HG02588 (cell line): ENCODE measurements around the gene ABL1.
"Not testable (repeated sequence)": the region's sequence is repeated elsewhere in the genome, so short reads cannot be mapped to it uniquely, and the experiment has no call there.

Experiments used
- ATAC-seq: cut with Tn5 transposase; IDR thresholded peaks from one replicate; pipeline ENCODE4 v1.9.1; 2021; ENCODE audit warnings: mild to moderate bottlenecking, moderate library complexity; ENCODE audit not compliant: unreplicated experiment

ABL1 gene

GRCh38 chr9:130834371-130835336 lies at the start of gene ABL1:
TSS of gene ABL1 (plus strand) at chr9:130835254. CDS start at chr9:130835447, 193 bp downstream.
- ATAC-seq, result no peak

DNA sequence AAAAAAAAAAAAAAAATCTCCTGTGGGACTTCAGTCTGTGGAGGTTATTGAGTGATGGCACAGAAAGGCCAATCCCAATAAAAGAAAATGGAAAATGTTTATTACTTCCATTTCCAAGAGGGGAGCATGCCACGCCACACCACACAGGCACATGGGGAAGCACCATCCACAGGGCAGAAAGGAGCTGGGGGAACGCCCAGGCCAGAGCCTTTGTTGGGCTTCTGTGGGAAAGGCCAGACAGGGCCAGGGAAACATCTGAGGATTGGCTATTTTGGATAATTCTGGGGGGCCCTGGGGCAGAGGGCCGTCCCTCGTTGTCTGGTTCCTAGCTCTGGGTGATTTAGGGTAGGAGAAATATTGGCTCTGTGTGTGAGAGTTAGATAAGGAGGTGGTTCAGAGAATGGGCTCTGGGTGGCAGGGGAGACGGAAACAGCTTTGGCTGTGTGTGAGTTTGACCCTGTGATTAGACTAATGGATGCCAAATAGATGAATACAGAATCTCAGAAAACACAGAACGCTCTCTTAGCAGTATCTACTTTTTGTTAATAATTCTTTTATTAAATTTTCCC lies 49.0 kb upstream of the ABL1 start:
- ATAC-seq, result no peak

DNA sequence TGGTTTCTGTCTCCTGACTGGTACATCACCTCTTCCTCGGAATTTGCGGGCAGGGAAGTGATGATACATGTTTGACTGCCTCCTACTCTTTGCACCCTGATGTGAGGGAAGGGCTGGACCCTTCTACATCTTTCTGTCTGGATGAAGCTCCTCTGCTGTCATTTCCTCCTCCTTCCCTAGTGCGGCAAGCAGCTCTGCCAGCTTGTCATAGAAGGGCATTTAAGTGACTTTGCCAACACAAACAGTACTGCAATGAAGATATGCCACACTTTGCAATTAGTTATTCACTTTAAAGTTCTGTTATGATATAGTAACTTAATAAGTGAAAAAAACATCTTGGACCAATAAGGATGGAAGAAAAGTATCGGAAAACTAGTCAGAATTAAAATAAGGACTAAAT lies 48.5 kb upstream of the ABL1 start:
- no peak for ATAC-seq

GRCh38 chr9:130789747-130790672 lies 45.0 kb upstream of the ABL1 start:
- no peak for ATAC-seq

DNA sequence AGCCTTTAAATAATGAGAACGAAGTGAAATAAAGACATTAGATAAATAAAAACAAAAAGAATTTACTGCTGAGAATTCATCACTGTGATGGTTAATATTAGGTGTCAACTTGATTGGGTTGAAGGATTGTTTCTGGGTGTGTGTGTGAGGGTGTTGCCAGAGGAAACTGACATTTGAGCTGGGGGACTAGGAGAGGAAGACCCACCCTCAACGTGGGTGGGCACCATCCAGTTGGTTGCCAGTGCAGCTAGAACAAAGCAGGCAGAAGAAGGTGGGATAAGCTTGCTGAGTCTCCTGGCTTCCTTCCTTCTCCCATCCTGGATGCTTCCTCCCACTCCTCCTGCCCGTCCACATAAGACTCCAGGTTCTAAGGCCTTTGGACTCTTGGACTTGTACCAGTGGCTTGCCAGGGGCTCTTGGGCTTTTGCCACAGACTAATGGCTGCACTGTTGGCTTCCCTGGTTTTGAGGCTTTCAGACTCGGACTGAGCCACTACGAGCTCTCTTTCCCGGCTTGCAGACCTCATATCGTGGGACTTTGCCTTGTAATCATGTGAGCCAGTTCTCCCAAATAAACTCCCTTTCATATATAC lies 43.7 kb upstream of the ABL1 start:
- ATAC-seq, result no peak

DNA sequence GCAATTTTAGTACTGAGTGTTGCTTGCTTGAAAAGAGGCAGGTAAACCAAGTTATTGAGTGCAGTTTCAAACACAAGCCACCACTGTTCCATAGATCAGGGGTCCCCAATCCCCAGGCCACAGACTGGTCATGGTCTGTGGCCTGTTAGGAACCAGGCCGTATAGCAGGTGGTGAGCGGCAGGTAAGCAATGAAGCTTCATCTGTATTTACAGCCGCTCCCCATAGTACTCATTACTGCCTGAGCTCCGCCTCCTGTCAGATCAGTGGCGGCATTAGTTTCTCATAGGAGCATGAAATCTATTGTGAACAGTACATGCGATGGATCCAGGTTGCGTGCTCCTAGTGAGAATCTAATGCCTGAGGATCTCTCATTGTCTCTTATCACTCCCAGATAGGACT lies 41.5 kb upstream of the ABL1 start:
- ATAC-seq, result no peak

DNA sequence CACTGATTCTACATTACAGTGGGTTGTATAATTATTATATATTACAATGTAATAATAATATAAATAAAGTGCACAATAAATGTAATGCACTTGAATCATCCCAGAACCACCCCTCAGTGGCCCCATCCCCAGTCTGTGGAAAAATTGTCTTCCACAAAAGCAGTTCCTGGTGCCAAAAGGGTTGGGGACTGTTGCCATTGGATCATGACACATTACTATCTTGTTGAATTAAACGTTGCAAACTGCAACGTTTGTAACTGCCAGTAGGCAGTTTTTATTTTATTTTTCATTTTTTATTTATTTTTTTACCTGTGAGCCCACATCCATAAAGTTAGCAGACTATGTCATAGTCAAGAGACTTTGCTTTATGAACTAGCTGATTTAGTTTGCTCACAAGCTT lies 41.0 kb upstream of the ABL1 start:
- ATAC-seq, result not testable (repeated sequence)

DNA sequence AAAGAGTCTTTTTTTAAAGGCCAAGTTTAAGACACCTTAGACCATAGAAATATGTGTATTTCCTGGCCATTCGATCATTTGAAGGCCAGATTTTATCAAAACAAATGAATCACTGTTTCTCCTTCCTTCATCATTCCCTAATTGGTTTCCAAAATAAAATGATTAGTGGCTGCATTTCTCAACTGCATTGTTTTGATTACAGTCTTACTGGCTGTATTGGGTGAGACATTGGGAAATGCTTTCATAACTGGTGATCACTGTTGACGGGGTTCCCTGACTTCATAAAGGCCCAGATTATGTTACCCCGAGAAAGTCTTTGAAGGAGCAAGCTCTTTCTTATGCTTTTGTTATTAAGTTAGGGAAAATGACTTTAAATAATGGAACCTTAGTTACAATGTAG lies 40.6 kb upstream of the ABL1 start:
- ATAC-seq, result not testable (repeated sequence)

DNA sequence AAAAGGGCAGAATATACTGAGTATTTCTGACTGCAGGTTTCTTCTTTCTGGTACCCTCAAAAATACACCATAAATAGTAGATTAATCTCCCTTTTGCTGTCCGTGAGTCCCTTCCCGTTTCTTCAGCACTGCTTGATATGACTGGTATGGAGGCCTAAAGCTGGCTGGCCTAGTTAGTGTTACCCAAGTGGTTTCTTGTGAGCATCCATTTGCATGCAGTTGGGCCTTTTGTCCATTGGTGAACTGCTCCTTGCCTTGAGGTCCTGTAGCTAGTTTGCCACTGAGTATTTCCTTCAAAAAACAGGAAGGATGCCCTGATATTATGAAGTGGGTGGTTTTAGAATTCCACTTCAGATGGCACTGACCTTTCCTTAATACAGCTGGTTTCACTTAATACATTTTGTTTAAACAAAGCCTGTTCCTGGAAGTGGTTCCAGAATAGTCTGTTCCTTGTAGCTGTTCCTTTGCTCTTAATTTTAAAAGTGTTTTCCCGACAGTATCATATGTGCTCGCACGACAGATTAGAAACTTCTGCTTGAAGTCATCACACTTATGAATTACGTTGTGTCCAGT lies 40.0 kb upstream of the ABL1 start:
- no peak for ATAC-seq

DNA sequence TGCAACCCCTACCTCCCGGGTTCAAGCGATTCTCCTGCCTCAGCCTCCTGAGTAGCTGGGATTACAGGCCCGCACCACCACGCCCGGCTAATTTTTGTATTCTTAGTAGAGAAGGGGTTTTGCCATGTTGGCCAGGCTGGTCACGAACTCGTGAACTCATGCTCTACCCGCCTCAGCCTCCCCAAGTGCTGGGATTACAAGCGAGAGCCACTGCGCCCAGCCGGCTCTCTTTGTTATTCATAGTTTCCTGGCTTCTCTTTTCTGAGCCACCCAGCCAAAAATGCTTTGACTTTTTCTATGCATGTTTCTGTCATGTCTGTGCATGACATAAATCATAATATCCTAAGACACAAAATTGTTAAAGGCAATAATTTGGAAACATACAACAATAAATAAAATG lies 31.9 kb upstream of the ABL1 start:
- not testable (repeated sequence) for ATAC-seq

DNA sequence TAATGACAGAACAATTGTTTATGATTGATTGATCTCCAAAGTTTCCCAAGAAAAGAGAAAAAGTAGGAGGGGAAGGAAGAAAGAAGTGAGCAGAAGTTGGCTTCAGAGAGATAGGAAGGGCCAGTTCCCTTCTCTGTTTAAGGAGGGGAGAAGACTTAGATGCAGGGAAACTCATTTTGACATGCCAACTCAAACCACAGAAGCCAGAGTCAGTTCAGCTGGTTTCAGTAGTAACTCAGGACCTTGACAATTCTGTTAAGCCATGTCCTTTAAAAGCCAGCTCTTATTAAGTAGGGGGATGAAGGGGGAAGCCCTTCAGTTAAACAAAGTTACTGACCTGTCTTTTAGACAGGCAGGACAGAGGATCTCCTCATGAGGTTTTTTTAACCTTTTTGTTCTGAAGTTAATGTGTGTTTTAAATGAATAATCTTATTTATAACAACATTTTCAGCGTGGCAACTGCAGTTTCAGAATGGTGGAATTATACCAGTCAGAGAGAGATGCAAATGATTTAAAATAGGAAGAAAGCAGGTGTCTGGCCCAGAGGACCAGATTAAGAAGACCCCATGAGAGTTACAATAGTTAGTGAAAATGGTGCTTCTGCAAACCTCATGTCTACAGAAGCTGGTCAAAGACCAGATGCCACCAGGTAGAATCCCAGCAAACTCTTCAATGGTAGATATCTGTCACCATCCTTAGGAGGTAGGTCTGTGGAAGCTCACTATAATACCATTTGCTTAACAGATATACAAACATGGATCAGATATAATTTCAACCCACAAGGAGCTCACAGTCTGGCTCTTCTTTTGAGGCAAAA lies 29.3 kb upstream of the ABL1 start:
- ATAC-seq, result no peak

GRCh38 chr9:130806327-130806716 lies 28.7 kb upstream of the ABL1 start:
- no peak for ATAC-seq

DNA sequence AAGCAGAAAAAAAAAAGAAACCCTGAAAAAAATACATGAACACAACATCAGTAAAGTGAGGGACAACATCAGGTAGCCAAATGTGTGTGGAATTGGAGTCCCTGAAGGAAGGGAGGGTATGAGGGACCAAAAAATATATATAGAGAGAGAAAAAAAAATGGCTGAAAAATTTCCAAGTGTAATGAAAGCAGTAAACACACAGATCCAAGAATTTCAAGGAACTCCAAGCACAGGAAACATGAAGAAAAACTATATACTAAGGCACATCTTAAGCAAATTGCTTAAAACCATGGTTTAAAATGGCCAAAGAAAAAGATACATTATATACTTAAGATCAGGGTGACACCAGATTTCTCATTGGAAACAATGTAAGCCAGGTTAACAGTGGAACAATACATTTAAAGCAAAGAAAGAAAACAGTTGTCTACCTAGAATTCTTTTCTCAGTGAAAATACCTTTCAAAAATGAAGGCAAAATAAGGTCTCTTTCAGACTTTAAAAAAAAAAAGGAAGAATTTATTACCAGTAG lies 24.4 kb upstream of the ABL1 start:
- no peak for ATAC-seq

DNA sequence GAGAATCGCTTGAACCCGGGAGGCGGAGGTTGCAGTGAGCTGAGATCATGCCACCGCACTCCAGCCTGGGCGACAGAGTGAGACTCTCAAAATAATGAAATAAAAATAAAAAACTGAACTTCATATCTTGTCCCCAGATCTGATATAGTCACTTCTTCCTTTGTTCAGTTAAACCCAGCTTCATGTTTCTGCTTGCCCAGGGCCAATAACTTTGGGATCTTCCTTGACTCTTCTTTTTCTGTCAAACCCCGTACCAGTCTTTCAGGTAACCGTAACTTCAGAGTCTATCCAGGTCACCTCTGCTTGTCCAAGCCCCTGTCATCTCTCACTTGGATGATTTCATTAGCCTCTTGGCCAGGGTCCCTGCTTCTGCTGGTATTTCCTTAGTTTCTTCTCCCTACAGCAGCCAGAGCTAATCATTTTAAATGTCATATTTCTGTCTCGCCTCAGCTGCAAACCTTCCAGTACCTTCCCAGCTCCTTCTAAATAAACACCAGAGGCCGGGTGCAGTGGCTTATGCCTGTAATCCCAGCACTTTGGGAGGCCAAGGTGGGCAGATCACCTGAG lies 19.7 kb upstream of the ABL1 start:
- no peak for ATAC-seq

- no peak for ATAC-seq
Measured at GRCh38 chr9:130817914-130818313, 17.1 kb upstream of the ABL1 start.

GRCh38 chr9:130820135-130820738 lies 14.8 kb upstream of the ABL1 start:
- no peak for ATAC-seq

DNA sequence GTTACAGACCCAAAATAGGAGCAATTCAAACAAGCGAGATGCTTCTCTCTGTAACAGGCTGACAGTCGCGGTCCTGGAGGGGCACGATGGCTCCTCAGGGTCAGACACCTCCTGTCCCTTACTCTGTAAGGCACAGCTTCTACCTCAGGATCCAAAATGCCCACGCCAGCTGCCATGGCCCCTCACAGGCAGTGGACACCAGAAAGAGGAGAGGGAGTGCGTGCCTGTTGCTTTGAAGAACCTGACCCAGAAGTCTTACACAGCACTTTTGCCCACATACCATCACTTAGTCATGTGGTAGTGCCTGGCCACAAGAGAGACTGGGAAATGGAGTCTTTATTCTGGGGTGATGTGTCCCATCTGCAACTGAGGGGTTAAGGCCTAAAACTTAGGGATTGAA lies 11.6 kb upstream of the ABL1 start:
- no peak for ATAC-seq

DNA sequence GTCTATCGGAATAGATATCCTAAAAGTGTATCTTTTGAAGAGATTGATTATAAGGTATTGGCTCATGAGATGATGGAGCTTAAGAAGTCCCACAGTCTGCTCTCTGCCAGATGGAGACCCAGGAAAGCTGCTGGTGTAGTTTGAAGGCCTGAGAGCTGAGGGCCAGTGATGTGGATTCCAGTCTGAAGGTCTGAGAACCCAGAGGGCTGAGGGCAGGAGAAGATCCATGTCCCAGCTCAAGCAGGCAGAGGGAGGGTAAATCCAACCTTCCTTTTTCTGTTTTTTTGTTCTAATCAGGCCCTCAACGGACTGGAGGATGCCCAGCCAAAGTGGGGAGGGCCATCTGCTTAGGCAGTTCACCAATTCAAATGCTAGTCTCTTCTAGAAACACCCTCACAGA lies 11.0 kb upstream of the ABL1 start:
- ATAC-seq, result no peak
